Measurements from ENCODE around the gene KRTAP2-1.
"Not testable (repeated sequence)": the region's sequence is repeated elsewhere in the genome, so short reads cannot be mapped to it uniquely, and the experiment has no call there.

The KRTAP2-1 gene

DNA sequence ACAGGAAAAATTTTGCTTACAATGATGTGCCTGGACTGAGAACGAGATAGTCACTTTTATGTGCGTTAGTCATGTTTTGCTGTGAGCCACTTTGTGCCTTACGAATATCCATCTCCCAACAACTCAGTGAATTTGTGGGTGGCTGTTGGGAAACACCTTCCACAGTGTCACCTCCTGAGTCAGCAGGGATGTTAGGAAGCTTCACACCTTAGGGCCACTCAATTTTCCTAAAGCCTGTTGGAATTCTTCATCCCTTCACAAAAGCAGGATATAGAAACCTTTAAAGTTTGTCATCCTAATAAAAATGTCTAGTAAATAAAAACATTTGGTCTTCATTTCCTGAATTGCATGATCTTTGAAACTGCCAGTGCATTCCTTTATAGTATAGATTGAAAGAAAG, 33.9 kb downstream of the KRTAP2-1 start:
- Mint-ChIP-seq H3K27ac (no peak overlapping the region), H3K36me3 (ENCODE audit: low read depth) (no peaks in the 10 kb centered on the region), H3K4me3 (no peak overlapping the region), H3K4me1 (ENCODE audit: low read depth) (no peaks in the 10 kb centered on the region), H3K9me3 (no peaks in the 10 kb centered on the region), H3K27me3 (peaks cover 2% of the 10 kb centered on the region)
- intact Hi-C loops (cut with micrococcal nuclease), result no loop called here

DNA sequence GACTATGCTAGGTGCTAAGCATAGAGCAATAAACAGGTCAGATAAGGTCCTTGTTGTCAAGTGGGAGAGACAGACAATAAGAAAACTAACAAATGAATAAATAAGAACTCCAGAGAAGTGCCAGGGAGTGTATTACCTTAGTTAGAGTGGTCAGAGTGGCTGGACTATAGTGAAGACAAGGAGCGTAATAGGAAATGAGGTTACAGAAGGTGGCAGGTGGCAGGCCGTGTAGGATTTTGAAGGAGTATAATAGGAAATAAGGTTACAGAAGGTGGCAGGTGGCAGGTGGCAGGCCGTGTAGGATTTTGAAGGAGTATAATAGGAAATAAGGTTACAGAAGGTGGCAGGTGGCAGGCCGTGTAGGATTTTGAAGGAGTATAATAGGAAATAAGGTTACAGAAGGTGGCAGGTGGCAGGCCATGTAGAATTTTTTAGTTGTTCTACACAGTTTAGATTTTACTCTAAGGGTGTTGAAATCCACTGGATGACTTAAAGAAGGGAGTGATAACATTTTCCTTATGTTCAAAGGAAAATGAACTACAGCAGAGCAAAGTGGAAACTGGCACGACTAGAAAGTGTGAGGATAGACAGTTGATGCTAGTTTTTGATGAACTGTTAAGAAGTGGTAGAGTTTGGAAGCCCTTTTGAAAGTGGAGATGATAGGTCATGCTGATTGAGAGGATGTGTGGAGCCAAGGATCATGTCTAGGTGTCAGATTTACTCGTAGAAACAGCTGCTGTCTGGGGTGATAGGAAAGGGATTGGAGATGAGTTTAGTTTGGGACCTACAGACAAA, 34.6 kb downstream of the KRTAP2-1 start:
- no peak overlapping the region for H3K4me3 Mint-ChIP-seq
- peaks cover 2% of the 10 kb centered on the region for H3K27me3 Mint-ChIP-seq
- no peak overlapping the region for H3K27ac Mint-ChIP-seq
- no peaks in the 10 kb centered on the region for H3K9me3 Mint-ChIP-seq
- H3K4me1 Mint-ChIP-seq (ENCODE audit: low read depth), result no peaks in the 10 kb centered on the region
- intact Hi-C loops (cut with micrococcal nuclease), result no loop called here
- no peaks in the 10 kb centered on the region for H3K36me3 Mint-ChIP-seq (ENCODE audit: low read depth)

DNA sequence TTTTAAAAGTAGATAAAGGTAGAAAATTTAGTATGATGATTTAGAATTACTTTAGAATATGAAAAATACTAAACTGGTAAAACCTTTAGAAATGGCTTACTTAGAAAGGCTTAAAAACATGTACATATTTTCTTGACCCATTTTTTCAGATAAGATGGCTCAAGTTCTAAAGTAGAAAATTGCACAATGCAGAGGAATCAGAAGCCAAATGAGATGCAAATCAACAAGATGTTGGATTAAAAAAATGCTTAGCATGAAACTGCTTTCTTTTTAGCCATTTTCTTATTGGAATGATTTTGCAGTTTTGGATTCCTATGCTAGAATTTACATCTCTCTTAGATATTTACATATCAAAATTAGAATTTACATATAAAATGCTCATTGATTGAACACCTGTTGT, 36.7 kb downstream of the KRTAP2-1 start:
- intact Hi-C loops (cut with micrococcal nuclease), result no loop called here
- Mint-ChIP-seq H3K36me3 (ENCODE audit: low read depth) (no peaks in the 10 kb centered on the region), H3K4me1 (ENCODE audit: low read depth) (no peaks in the 10 kb centered on the region), H3K27ac (no peak overlapping the region), H3K9me3 (no peaks in the 10 kb centered on the region), H3K27me3 (peaks cover 2% of the 10 kb centered on the region), H3K4me3 (no peak overlapping the region)

DNA sequence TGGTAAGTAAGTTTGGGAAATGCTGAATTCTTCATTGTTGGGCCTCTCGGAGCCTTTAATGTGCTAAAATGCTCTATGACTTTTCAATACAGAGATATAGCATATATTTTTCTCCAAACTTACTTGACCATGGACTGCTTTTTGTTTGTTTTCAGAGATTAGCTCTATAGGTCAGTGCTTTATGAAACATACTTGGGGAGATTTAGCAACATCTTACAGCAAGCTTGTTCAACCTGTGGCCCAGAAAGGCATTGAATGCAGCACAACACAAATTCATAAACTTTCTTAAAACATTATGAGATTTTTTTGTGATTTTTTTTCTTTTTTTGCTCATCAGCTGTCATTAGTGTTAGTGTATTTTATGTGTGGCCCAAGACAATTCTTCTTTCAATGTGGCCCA, 37.2 kb downstream of the KRTAP2-1 start:
- no peaks in the 10 kb centered on the region for H3K4me1 Mint-ChIP-seq (ENCODE audit: low read depth)
- intact Hi-C loops (cut with micrococcal nuclease), result no loop called here
- no peaks in the 10 kb centered on the region for H3K9me3 Mint-ChIP-seq
- no peak overlapping the region for H3K4me3 Mint-ChIP-seq
- H3K27ac Mint-ChIP-seq, result no peak overlapping the region
- peaks cover 2% of the 10 kb centered on the region for H3K27me3 Mint-ChIP-seq
- H3K36me3 Mint-ChIP-seq (ENCODE audit: low read depth), result no peaks in the 10 kb centered on the region

DNA sequence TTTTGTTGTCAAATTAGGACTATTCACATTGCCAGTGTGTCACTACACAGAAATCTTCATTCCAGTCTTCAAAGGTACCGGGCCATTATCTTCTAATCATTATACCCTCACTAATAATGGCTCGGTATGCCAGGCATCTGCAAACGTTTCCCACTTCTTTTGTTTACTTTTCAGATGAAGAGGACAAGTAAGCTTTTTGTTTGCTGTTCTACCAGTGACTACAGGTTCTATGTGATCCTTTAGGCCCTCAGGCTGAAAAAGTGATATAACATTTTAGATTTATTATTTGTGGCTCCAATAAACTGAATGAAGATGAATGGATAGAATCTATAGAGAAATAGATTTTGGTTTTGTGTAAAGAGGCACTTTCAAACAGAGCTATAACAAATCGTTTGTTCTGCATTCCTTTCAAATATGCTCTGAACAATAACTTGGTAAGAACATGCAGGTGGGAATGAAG, 37.8 kb downstream of the KRTAP2-1 start:
- no peaks in the 10 kb centered on the region for H3K4me1 Mint-ChIP-seq (ENCODE audit: low read depth)
- no peaks in the 10 kb centered on the region for H3K36me3 Mint-ChIP-seq (ENCODE audit: low read depth)
- no peaks in the 10 kb centered on the region for H3K9me3 Mint-ChIP-seq
- H3K27ac Mint-ChIP-seq, result no peak overlapping the region
- peaks cover 2% of the 10 kb centered on the region for H3K27me3 Mint-ChIP-seq
- H3K4me3 Mint-ChIP-seq, result no peak overlapping the region
- intact Hi-C loops (cut with micrococcal nuclease), result no loop called here

DNA sequence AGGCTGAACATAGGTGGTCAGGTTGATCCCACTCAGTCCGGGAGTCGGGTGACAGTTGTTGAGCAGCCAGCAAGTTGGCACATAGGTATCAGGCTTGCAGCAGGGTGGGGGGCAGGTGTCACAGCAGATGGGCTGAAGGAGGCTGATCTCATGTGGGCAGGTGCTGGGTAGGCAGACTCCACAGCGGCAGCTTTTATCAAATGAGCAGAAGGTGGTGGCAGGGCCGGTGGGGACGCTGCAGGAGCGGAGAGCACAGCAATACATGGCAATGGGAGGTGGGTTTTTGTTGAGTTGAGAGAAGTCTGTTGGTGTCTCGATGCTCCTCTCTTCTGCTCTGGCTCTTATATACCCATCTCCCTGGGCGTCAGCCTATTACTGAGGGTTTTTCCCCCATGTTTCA, 38.3 kb downstream of the KRTAP2-1 start, which contains the start of gene KRTAP3-1:
KRTAP3-1 (minus strand) TSS at position 318 of the 400 bp plus-strand sequence; CDS start at position 264, 54 bp downstream.
- no peaks in the 10 kb centered on the region for H3K9me3 Mint-ChIP-seq
- H3K4me3 Mint-ChIP-seq, result no peak within 1 kb of the TSS
- H3K4me1 Mint-ChIP-seq (ENCODE audit: low read depth), result no peaks in the 10 kb centered on the region
- intact Hi-C loops (cut with micrococcal nuclease), result no loop called here
- peaks cover 2% of the 10 kb centered on the region for H3K27me3 Mint-ChIP-seq
- no peaks in the 10 kb centered on the region for H3K36me3 Mint-ChIP-seq (ENCODE audit: low read depth)
- no peak within 1 kb of the TSS for H3K27ac Mint-ChIP-seq

DNA sequence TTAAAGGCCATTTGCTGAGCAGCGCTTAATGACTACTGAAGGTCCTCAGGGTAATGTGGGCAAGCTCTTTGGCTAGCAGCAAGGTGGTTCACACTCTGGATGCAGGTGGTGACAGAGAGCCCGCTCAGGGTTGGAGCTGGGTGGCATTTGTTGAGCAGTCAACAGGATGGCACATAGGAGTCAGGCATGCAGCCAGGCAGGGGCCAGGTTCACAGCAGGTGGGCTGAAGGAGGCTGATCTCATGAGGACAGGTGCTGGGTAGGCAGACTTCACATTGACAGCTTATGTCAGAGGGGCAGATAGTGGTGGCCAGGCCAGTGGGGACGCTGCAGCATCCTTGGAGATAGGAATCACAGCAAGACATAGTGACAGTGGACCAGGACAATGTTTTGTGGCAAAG, 42.7 kb downstream of the KRTAP2-1 start:
- no peaks in the 10 kb centered on the region for H3K9me3 Mint-ChIP-seq
- intact Hi-C loops (cut with micrococcal nuclease), result no loop called here
- no peak overlapping the region for H3K4me3 Mint-ChIP-seq
- no peaks in the 10 kb centered on the region for H3K4me1 Mint-ChIP-seq (ENCODE audit: low read depth)
- no peak overlapping the region for H3K27ac Mint-ChIP-seq
- H3K36me3 Mint-ChIP-seq (ENCODE audit: low read depth), result no peaks in the 10 kb centered on the region
- H3K27me3 Mint-ChIP-seq, result peaks cover 4% of the 10 kb centered on the region

DNA sequence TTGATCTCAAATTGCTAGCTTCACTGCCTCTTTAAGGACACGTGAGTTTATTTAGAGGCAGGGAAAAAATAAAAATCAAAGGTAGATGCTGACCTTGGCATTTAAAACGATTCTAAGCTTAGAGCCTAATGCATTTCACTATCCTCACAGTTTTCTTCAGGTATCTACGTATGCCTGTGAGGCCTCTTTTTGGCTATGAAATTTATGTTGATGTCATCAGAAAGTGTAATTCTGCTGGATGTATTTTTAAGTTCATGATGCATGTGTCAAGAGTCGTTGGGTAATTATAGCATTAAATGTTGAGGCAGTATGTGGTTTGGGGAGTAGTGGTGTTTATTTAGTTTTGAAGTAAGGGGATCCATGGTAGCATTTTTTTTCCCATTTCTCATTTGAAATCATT, 43.2 kb downstream of the KRTAP2-1 start:
- Mint-ChIP-seq H3K9me3 (no peaks in the 10 kb centered on the region), H3K27ac (no peak overlapping the region), H3K27me3 (peaks cover 6% of the 10 kb centered on the region), H3K36me3 (ENCODE audit: low read depth) (no peaks in the 10 kb centered on the region), H3K4me1 (ENCODE audit: low read depth) (no peaks in the 10 kb centered on the region), H3K4me3 (no peak overlapping the region)
- intact Hi-C loops (cut with micrococcal nuclease), result no loop called here

DNA sequence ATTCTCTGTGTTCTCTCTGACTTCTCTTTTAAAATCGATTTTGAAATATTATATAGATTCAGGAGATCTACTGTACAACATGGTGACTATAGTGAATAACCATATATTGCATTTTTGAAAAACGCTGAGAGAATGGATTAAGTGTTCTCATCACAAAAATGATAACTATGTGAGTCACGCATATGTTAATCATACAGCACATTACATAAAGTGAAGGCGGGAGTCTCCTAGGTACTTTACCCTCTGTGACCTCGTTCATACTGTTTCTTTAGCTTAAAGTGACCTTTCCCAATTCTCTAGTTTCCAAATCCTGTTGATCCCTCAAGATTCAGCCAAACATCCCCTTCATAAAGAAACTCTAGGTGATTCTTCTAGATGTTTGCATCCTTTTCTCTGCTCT, 44.3 kb downstream of the KRTAP2-1 start:
- intact Hi-C loops (cut with micrococcal nuclease), result no loop called here
- H3K27me3 Mint-ChIP-seq, result peaks cover 7% of the 10 kb centered on the region
- no peaks in the 10 kb centered on the region for H3K9me3 Mint-ChIP-seq
- no peaks in the 10 kb centered on the region for H3K4me1 Mint-ChIP-seq (ENCODE audit: low read depth)
- H3K27ac Mint-ChIP-seq, result no peak overlapping the region
- no peak overlapping the region for H3K4me3 Mint-ChIP-seq
- no peaks in the 10 kb centered on the region for H3K36me3 Mint-ChIP-seq (ENCODE audit: low read depth)

DNA sequence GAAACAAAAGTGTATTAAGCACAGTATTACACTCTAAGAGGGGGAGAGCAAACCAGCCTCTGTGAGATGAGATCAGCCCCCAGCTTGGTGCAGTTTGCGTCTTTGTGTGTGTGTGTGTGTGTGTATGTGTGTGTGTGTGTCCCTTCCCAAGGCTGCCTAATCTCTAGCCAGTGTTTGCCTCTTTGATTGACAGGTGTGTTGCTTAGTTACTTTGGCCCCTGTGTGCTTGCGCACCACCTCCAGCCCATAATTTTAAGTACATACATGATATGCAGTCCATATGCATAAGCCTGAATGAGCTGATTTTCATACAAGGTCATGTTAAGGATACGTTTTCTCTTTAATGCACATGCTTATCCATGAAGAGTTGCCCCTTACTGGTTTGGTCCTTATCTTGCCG, 45.3 kb downstream of the KRTAP2-1 start:
- H3K9me3 Mint-ChIP-seq, result no peaks in the 10 kb centered on the region
- intact Hi-C loops (cut with micrococcal nuclease), result no loop called here
- H3K4me3 Mint-ChIP-seq, result no peak overlapping the region
- H3K36me3 Mint-ChIP-seq (ENCODE audit: low read depth), result no peaks in the 10 kb centered on the region
- no peak overlapping the region for H3K27ac Mint-ChIP-seq
- no peaks in the 10 kb centered on the region for H3K4me1 Mint-ChIP-seq (ENCODE audit: low read depth)
- H3K27me3 Mint-ChIP-seq, result peaks cover 15% of the 10 kb centered on the region

DNA sequence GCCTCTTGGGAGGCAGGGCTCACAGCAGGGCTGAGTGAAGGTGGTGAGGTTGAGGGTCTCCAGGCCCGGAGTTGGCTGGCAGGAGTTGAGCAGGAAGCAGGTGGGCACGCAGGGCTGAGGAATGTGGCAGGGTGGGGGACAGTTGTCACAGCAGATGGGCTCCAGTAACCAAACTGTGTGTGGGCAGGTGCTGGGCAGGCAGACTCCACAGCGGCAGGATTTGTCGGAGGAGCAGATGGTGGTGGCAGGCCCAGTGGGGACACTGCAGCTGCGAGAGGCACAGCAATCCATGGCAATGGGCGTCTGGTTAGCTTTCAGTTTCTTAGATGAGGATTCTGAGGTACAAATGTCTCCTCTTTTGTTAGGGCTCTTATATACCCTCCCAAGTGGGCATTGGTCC, 47.6 kb downstream of the KRTAP2-1 start, which contains the start of gene KRTAP3-2:
KRTAP3-2 (minus strand) TSS at position 344 of the 400 bp plus-strand sequence; CDS start at position 291, 53 bp downstream.
- H3K27ac Mint-ChIP-seq; intact Hi-C loops (cut with micrococcal nuclease); H3K9me3 Mint-ChIP-seq; H3K36me3 Mint-ChIP-seq (ENCODE audit: low read depth); H3K4me1 Mint-ChIP-seq (ENCODE audit: low read depth); H3K4me3 Mint-ChIP-seq: not testable (repeated sequence)
- peaks cover 21% of the 10 kb centered on the region for H3K27me3 Mint-ChIP-seq

DNA sequence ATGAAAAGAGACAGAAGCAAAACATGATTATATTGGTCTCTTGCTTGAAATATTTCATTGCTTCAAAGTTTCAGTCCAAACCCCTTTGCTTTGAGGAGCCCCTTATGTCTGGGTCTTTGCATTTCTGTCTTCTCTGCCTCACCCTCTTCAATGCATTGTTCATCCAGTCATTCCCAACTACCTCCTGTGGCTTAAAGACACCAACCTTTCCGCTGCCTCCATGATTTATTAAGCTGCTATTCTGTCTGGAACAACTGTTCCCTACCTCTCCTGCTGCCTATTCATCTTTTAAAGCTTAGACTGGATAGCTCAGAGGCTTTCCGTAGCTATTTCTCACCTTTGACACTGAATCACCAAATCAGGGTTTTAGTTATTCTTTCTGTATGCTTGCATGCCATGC, 49.8 kb downstream of the KRTAP2-1 start:
- no peak overlapping the region for H3K4me3 Mint-ChIP-seq
- H3K27ac Mint-ChIP-seq, result no peak overlapping the region
- intact Hi-C loops (cut with micrococcal nuclease), result no loop called here
- peaks cover 30% of the 10 kb centered on the region for H3K27me3 Mint-ChIP-seq
- H3K4me1 Mint-ChIP-seq (ENCODE audit: low read depth), result no peaks in the 10 kb centered on the region
- no peaks in the 10 kb centered on the region for H3K36me3 Mint-ChIP-seq (ENCODE audit: low read depth)
- H3K9me3 Mint-ChIP-seq, result no peaks in the 10 kb centered on the region

DNA sequence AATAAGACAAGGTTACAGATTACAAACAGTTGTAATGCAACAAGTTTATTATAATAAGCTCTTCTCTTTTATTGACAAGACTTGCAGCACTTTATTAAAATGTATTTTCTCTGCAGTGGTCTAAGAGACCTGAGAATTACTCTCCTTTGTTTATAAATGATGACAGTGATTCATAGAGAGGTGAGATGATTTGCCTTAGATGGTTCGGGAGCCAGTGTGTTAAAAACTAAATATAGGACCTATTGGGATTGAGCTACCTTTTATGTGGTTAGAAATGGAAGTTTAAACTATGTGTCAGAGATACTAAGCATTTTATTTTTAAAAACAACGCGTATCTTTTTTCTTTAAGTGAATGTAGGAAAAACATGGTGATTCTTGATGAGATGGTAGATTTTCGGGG, 50.3 kb downstream of the KRTAP2-1 start:
- peaks cover 32% of the 10 kb centered on the region for H3K27me3 Mint-ChIP-seq
- H3K4me3 Mint-ChIP-seq, result no peak overlapping the region
- H3K27ac Mint-ChIP-seq, result no peak overlapping the region
- intact Hi-C loops (cut with micrococcal nuclease), result no loop called here
- H3K9me3 Mint-ChIP-seq, result no peaks in the 10 kb centered on the region
- no peaks in the 10 kb centered on the region for H3K4me1 Mint-ChIP-seq (ENCODE audit: low read depth)
- H3K36me3 Mint-ChIP-seq (ENCODE audit: low read depth), result no peaks in the 10 kb centered on the region

All from dendritic cell treated with granulocyte-macrophage colony-stimulating factor and Interleukin-4, amounts not matched to agents 40 ng/mL and 50 ng/mL, for 4 days (primary cell).